Measurements from ENCODE around the gene TSHZ2. TPM values are rescaled to one million over a fixed set of nuclear protein-coding genes. Genes with fewer than 3 reads are reported as not detected.
A peak's percentile ranks its signal among the peaks of the same experiment; 100 is the strongest.

TSHZ2 gene
- total and polyA plus RNA-seq, 9 of the 15 experiments (the other 6 are each of a cell fraction or from before 2014, with no cell fraction given) = 0.03 to 0.20 (median 0.05) TPM; not detected in 4

DNA sequence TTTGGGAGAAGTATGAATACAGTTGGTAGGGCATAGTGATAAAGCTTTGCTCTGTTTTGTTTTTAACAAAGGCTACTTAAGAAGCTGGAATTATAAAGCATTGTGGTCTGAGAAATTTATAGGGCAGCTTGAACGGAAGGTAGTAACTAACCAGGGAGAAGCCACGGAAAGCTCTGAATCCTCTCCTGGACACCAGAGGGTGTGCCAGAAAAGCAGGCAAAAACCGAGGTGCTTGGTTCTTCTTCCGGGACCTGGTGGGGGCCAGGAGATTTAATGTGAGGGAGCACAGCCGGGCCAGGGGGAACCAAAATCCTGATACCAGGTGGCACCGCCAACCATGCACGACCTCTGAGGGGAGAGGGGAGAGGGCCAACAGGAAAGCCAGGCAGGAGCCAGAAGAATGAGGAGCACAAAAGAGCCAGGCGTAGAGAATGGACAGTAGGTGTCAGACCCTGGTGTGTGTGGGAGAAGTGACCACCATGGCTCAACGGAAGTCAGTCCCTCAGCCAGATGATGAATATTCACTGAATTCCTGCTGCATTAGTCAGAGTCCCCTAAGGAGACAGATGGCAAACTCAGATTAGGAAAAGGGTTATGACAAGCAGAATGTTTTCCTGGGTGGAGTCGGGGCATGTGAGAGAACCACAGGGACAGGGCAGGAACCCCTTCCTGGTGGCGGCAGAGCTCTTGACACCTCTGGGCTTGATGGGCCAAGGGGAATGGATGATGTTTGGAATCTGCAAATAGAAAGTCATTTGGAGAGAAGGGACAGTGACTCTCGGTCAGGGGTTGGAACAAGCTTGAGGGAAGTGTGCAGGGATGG lies 359.2 kb downstream of the TSHZ2 start (continued):
- TF ChIP-seq SMAD4 (CRISPR knock-in tag; conservative IDR thresholded peaks at IDR 0.05) (peak; percentile 67; the same call in 1 of the 2 replicates), GATA2 (CRISPR knock-in tag; IDR thresholded peaks at IDR 0.05) (peak; percentile 69), SMARCC2 (IDR thresholded peaks at IDR 0.05; ENCODE audit: low read depth) (peak; percentile 96), BHLHE40 (IDR thresholded peaks at IDR 0.05; ENCODE audit: low read length) (peak; percentile 38), CREB1 (IDR thresholded peaks at IDR 0.05) (0 out of 2 replicates have a peak, but pooled peaks have one; percentile 30), CREB1 (CRISPR knock-in tag; IDR thresholded peaks at IDR 0.05) (peak; percentile 39; the same call in 1 of the 2 replicates), TCF3 (CRISPR knock-in tag; IDR thresholded peaks at IDR 0.05) (peak; percentile 72), MTA2 (IDR thresholded peaks at IDR 0.05; ENCODE audit: low read depth) (peak; percentile 76), HDAC3 (IDR thresholded peaks at IDR 0.05; ENCODE audit: borderline replicate concordance, partially characterized antibody) (peak; percentile 18), MTA1 (IDR thresholded peaks at IDR 0.05; ENCODE audit: borderline replicate concordance) (0 out of 2 replicates have a peak, but pooled peaks have one; percentile 62), ETV1 (tag; conservative IDR thresholded peaks at IDR 0.05; ENCODE audit: low read depth) (peak; percentile 75), TAF9B (IDR thresholded peaks at IDR 0.05; ENCODE audit: partially characterized antibody) (peak; percentile 56), EP400 (IDR thresholded peaks at IDR 0.05) (peak; percentile 43; the same call in 1 of the 2 replicates), POLR2AphosphoS2 (IDR thresholded peaks at IDR 0.05; ENCODE audit: low read length) (no peak), RCOR1 (IDR thresholded peaks at IDR 0.05; ENCODE audit: borderline replicate concordance in 1 of 2, low read depth in 2 of 2, low read length in 2 of 2) (peak in 1 of 2 experiments; percentile 66; a peak in 1 of 4 replicates), CC2D1A (IDR thresholded peaks at IDR 0.05) (0 out of 2 replicates have a peak, but pooled peaks have one; percentile 23), SMARCA4 (IDR thresholded peaks at IDR 0.05) (peak; percentile 97), ZNF717 (CRISPR knock-in tag; IDR thresholded peaks at IDR 0.05) (no peak), ZFP36 (IDR thresholded peaks at IDR 0.05; ENCODE audit: low read depth, low read length, partially characterized antibody) (no peak), MAZ (CRISPR knock-in tag; conservative IDR thresholded peaks at IDR 0.05 in 1 of 2, IDR thresholded peaks at IDR 0.05 in 1 of 2) (peak in 1 of 2 experiments; percentile 33; a peak in 2 of 4 replicates)
- TF ChIP-seq, protein P1, sequence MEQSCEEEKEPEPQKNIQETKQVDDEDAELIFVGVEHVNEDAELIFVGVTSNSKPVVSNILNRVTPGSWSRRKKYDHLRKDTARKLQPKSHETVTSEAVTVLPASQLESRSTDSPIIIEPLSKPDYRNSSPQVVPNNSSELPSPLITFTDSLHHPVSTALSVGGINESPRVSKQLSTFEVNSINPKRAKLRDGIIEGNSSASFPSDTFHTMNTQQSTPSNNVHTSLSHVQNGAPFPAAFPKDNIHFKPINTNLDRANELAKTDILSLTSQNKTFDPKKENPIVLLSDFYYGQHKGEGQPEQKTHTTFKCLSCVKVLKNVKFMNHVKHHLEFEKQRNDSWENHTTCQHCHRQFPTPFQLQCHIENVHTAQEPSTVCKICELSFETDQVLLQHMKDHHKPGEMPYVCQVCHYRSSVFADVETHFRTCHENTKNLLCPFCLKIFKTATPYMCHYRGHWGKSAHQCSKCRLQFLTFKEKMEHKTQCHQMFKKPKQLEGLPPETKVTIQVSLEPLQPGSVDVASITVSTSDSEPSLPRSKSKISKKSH (CRISPR knock-in tag; IDR thresholded peaks at IDR 0.05) = no peak
- TF ChIP-seq, protein P2, sequence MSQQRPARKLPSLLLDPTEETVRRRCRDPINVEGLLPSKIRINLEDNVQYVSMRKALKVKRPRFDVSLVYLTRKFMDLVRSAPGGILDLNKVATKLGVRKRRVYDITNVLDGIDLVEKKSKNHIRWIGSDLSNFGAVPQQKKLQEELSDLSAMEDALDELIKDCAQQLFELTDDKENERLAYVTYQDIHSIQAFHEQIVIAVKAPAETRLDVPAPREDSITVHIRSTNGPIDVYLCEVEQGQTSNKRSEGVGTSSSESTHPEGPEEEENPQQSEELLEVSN (IDR thresholded peaks at IDR 0.05; ENCODE audit: borderline replicate concordance in 1 of 2, extremely low read depth in 1 of 2, insufficient read depth in 1 of 2, insufficient read length in 1 of 2, low read depth in 1 of 2, low read length in 1 of 2, poor library complexity in 1 of 2, severe bottlenecking in 1 of 2) = peak; percentile 91 to 97
